Right lobe of liver (tissue), 4 donors: Measurements from ENCODE around the gene CYP4F22.

Source experiments
- CTCF ChIP-seq, 4 donors: fragments of 200-600 bp in 3 of 4; fragments of 450-650 bp in 1 of 4; IDR thresholded peaks; one replicate each; pipeline versions ENCODE4 v1.5.1 to v1.8.0; 2016 to 2022; ENCODE audit warnings: antibody characterized with exemption in 4 of 4, mild to moderate bottlenecking in 2 of 4
- POLR2A ChIP-seq: fragments of 450-650 bp; IDR thresholded peaks from one replicate; pipeline ENCODE4 v1.6.1; 2017; ENCODE audit warnings: antibody characterized with exemption, mild to moderate bottlenecking
- donor health status: DM: no; HTN: no; CAD: no.
- donor health status: DM: no; HTN: no; CAD: no.
- donor health status: DM: no; HTN: yes; CAD: no.

GRCh38 chr19:15587663-15588062 is 79.3 kb downstream of the CYP4F22 start:
- no peak for TF ChIP-seq CTCF (IDR thresholded peaks at IDR 0.05)
- TF ChIP-seq POLR2A = no peak
